K562 (cell line): ENCODE data around the gene MAP3K19. TPM values are rescaled to one million over a fixed set of nuclear protein-coding genes. Genes with fewer than 3 reads are reported as not detected.

Experiments
- ATAC-seq: fragments of 200-7000 bp; cut with Tn5 transposase; 3 replicates; pipeline ENCODE4 v1.9.1; 2020; ENCODE audit warnings: moderate library complexity
- BruUV-seq: library from RNA; stranded (reverse); fragments of 400-500 nt; replicated peaks from 2 replicates; lab custom pipeline; 2021; lab: Mats Ljungman, UMichigan
- CTCF ChIA-PET: fragments of 300-600 bp; formaldehyde crosslinking; extraction: SDS; loops from one replicate; lab custom pipeline; 2021; ENCODE audit warnings: low intra/inter-chr PET ratio; lab: Yijun Ruan, JAX
- POLR2A ChIA-PET: fragments of 300-600, 350-650 bp; sonication (Branson Sonifier 250); formaldehyde crosslinking; extraction: SDS; loops from one replicate; lab custom pipeline; 2021; ENCODE audit warnings: antibody characterized with exemption, inconsistent platforms; lab: Yijun Ruan, JAX
- DNase-seq, 4 experiments: peaks; one replicate each; pipeline versions ENCODE4 v3.0.0 to v3.0.0-alpha.2; 2011 to 2018; ENCODE audit warnings: low spot score in 3 of 4, mixed read lengths in 3 of 4; ENCODE audit errors: extremely low read depth in 1 of 4
- FAIRE-seq: peaks from 2 replicates; lab custom pipeline; 2011; peaks lifted over from hg19 to GRCh38; lab: Jason Lieb, UNC
- H2AFZ ChIP-seq: 2 replicates; pipeline ENCODE4 v1.6.0; 2011; ENCODE audit warnings: low read depth, low read length, control low read depth, inconsistent platforms
- H3K27ac ChIP-seq: fragments of 200-600 bp; 3 replicates; pipeline ENCODE4 v1.8.0; 2011; ENCODE audit warnings: low read depth, mild to moderate bottlenecking, control low read depth, inconsistent platforms, low read length, moderate library complexity, mixed read lengths; ENCODE audit errors: extremely low read depth
- H3K27me3 ChIP-seq, 2 experiments: fragments of 300-600 bp in 1 of 2; 2 replicates in 1 of 2; 3 replicates in 1 of 2; pipeline versions ENCODE4 v1.6.0 to v1.8.0; 2011; ENCODE audit warnings: inconsistent platforms in 2 of 2, low read length in 2 of 2, mild to moderate bottlenecking in 1 of 2, mixed read lengths in 1 of 2, moderate library complexity in 1 of 2; ENCODE audit not compliant: control insufficient read depth in 2 of 2, insufficient read depth in 2 of 2
- H3K36me3 ChIP-seq: fragments of 300-600 bp; 3 replicates; pipeline ENCODE4 v1.8.0; 2011; ENCODE audit warnings: mild to moderate bottlenecking, low read length, inconsistent platforms; ENCODE audit not compliant: control insufficient read depth, insufficient read depth
- H3K4me1 ChIP-seq, 2 experiments: fragments of 200-600 bp in 1 of 2; replicated peaks in 1 of 2; 2 replicates in 1 of 2; 3 replicates in 1 of 2; pipeline versions ENCODE4 v1.5.1 to v1.8.0; 2011; ENCODE audit warnings: inconsistent platforms in 2 of 2, low read length in 2 of 2, mild to moderate bottlenecking in 1 of 2, mixed read lengths in 1 of 2, moderate library complexity in 1 of 2; ENCODE audit not compliant: control insufficient read depth in 2 of 2, insufficient read depth in 2 of 2
- H3K4me2 ChIP-seq: 2 replicates; pipeline ENCODE4 v1.6.1; 2011; ENCODE audit warnings: low read length, control low read depth, inconsistent platforms, mixed read lengths; ENCODE audit not compliant: insufficient read depth
- H3K4me3 ChIP-seq: fragments of 200-600 bp; sonication (generic), shearing (Covaris generic); 2 replicates; pipeline ENCODE4 v1.5.1; 2016; ENCODE audit warnings: control low read depth, inconsistent platforms
- H3K79me2 ChIP-seq: fragments of 200-600 bp; 3 replicates; pipeline ENCODE4 v1.8.0; 2011; ENCODE audit warnings: low read length, inconsistent platforms; ENCODE audit not compliant: control insufficient read depth, insufficient read depth
- H3K9ac ChIP-seq, 2 experiments: 2 replicates each; pipeline versions ENCODE4 v1.6.0 to v1.6.1; 2011; ENCODE audit warnings: low read depth in 2 of 2, low read length in 2 of 2, control low read depth in 1 of 2, inconsistent platforms in 1 of 2, mild to moderate bottlenecking in 1 of 2, mixed read lengths in 1 of 2; ENCODE audit not compliant: insufficient read depth in 1 of 2
- H3K9me1 ChIP-seq: one replicate; pipeline ENCODE4 v1.6.0; 2011; ENCODE audit warnings: inconsistent platforms, mild to moderate bottlenecking, low read length, moderate library complexity; ENCODE audit not compliant: control insufficient read depth, insufficient read depth
- H3K9me3 ChIP-seq: replicated peaks from 2 replicates; pipeline ENCODE4 v1.5.1; 2011; ENCODE audit warnings: low read depth, low read length, inconsistent platforms; ENCODE audit not compliant: control insufficient read depth, insufficient read depth
- H4K20me1 ChIP-seq: replicated peaks from 2 replicates; pipeline ENCODE4 v1.6.1; 2011; ENCODE audit warnings: low read length, inconsistent platforms, mixed read lengths; ENCODE audit not compliant: control insufficient read depth, insufficient read depth
- FOXA3 ChIP-seq, 2 experiments: fragments of 450-650 bp in 1 of 2; sonication (generic) in 1 of 2; formaldehyde crosslinking; IDR thresholded peaks in 1 of 2; conservative IDR thresholded peaks in 1 of 2; 2 replicates each; pipeline versions ENCODE4 v1.4.0 to v1.8.0; 2020 to 2022; ENCODE audit warnings: mild to moderate bottlenecking in 2 of 2, missing genetic modification reagents in 1 of 2
- JUNB ChIP-seq: fragments of 450-650 bp; formaldehyde crosslinking; conservative IDR thresholded peaks from 2 replicates; pipeline ENCODE4 v1.4.0; 2020; ENCODE audit warnings: mild to moderate bottlenecking
- L3MBTL2 ChIP-seq: fragments of 450-650 bp; IDR thresholded peaks from 2 replicates; pipeline ENCODE4 v1.6.1; 2016; ENCODE audit warnings: mild to moderate bottlenecking, moderate library complexity
- LARP7 ChIP-seq: fragments of 450-650 bp; IDR thresholded peaks from 2 replicates; pipeline ENCODE4 v1.6.1; 2016
- NFIC ChIP-seq: fragments of 450-650 bp; IDR thresholded peaks from 2 replicates; pipeline ENCODE4 v1.6.1; 2017; ENCODE audit warnings: mild to moderate bottlenecking, inconsistent platforms
- NFIX ChIP-seq: fragments of 250-450 bp; sonication (Bioruptor Pico); IDR thresholded peaks from 2 replicates; pipeline ENCODE4 v1.4.0; 2020; ENCODE audit warnings: low read depth, mild to moderate bottlenecking, moderate library complexity
- ZBTB17 ChIP-seq: fragments of 450-650 bp; formaldehyde crosslinking; IDR thresholded peaks from 2 replicates; pipeline ENCODE4 v1.4.0; 2020; ENCODE audit warnings: mild to moderate bottlenecking
- ZC3H4 ChIP-seq: sonication (generic); formaldehyde crosslinking; IDR thresholded peaks from 2 replicates; pipeline ENCODE4 v1.9.0; 2021; ENCODE audit warnings: missing genetic modification reagents, borderline replicate concordance
- ZNF431 ChIP-seq: sonication (generic); formaldehyde crosslinking; IDR thresholded peaks from 2 replicates; pipeline ENCODE4 v1.8.0; 2022; ENCODE audit warnings: mild to moderate bottlenecking, missing genetic modification reagents
- WGBS: fragments of 100-300 bp; shearing (Covaris generic); methylation state at CpG from one replicate; pipeline ENCODE4 v1.1.6; 2016; ENCODE audit warnings: low coverage, mixed read lengths; ENCODE audit not compliant: insufficient coverage; ENCODE audit errors: missing lambda C conversion rate; 5-methylcytosine and 5-hydroxymethylcytosine counted together
- in situ Hi-C: fragments of 300-500 bp; cut with MboI; formaldehyde crosslinking; loops from 4 replicates; pipeline ENCODE4 v1.15.0; 2018; ENCODE audit warnings: inconsistent platforms, mixed read lengths
- intact Hi-C: fragments of 100-400 bp; cut with micrococcal nuclease; formaldehyde crosslinking; loops from 2 replicates; pipeline ENCODE4 v1.14.2; 2022
- polyA plus RNA-seq, 8 experiments: library from polyadenylated mRNA; depleted of rRNA in 4 of 8; stranded (reverse) in 5 of 8; unstranded in 3 of 8; fragments of >200 nt; fragmentation: Nextera tagmentation in 2 of 8; fragmentation: Illumina TruSeq in 1 of 8; extraction: Ambion mirVana in 2 of 8; extraction: Trizol in 1 of 8; gene quantifications; 2 replicates each; pipeline versions ENCODE4 v1.2.1 to v1.2.3, GENCODE V29; 2011 to 2014; ENCODE audit warnings: inconsistent platforms in 1 of 8, missing spikeins in 1 of 8
- total RNA-seq, 7 experiments: library from RNA; depleted of rRNA in 6 of 7; stranded (reverse); fragments of >200 nt in 6 of 7; fragmentation: Illumina TruSeq in 2 of 7; extraction: Trizol in 2 of 7; gene quantifications; 2 replicates each; pipeline versions ENCODE4 v1.2.1 to v1.2.3, GENCODE V29; 2011 to 2021; ENCODE audit warnings: low replicate concordance in 1 of 7
- TF ChIP-seq, protein P1 (sequence below): sonication (generic); formaldehyde crosslinking; IDR thresholded peaks from 2 replicates; pipeline ENCODE4 v1.8.0; 2022; ENCODE audit warnings: mild to moderate bottlenecking, missing genetic modification reagents
- TF ChIP-seq, protein P2 (sequence below): fragments of 250-450 bp; sonication (Bioruptor Pico); IDR thresholded peaks from 2 replicates; pipeline ENCODE4 v1.8.0; 2021; ENCODE audit warnings: moderate library complexity, mild to moderate bottlenecking, inconsistent platforms
- TF ChIP-seq, protein P3 (sequence below): sonication (generic); formaldehyde crosslinking; IDR thresholded peaks from 2 replicates; pipeline ENCODE4 v1.8.1; 2022; ENCODE audit warnings: missing genetic modification reagents

The MAP3K19 gene
- total and polyA plus RNA-seq, 9 of the 15 experiments (the other 6 are each of a cell fraction or from before 2014, with no cell fraction given): 0.29 TPM; not detected in 8

DNA sequence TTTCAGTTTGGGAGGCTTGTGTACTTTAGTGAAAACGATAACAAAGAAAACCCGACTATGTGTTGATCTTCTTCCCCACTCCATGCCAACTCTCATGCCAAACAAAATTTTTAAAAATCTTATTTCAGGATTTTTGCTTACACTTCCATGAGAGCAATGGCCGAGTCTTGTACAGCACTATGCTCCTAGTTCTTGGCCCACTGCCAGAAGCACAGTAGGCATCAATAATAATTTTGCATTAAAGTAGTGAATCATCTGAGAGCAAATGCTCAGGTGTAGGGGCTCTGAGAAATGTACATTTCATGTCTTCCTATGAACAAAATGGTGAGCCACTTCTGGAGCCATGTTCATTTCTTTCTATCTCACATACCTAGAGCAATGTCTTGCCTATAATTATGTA lies 62.2 kb downstream of the MAP3K19 start:
- FAIRE-seq (no peak), ATAC-seq (no peak), DNase-seq (no peak)
- no peaks in the 10 kb centered on the region for H3K79me2 ChIP-seq
- TF ChIP-seq, protein P1, sequence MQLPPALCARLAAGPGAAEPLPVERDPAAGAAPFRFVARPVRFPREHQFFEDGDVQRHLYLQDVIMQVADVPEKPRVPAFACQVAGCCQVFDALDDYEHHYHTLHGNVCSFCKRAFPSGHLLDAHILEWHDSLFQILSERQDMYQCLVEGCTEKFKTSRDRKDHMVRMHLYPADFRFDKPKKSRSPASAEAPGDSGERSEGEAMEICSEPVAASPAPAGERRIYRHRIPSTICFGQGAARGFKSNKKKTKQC (CRISPR knock-in tag): no peak
- TF ChIP-seq ZC3H4: no peak
- TF ChIP-seq NFIC: peak; percentile 88
- TF ChIP-seq, protein P2, sequence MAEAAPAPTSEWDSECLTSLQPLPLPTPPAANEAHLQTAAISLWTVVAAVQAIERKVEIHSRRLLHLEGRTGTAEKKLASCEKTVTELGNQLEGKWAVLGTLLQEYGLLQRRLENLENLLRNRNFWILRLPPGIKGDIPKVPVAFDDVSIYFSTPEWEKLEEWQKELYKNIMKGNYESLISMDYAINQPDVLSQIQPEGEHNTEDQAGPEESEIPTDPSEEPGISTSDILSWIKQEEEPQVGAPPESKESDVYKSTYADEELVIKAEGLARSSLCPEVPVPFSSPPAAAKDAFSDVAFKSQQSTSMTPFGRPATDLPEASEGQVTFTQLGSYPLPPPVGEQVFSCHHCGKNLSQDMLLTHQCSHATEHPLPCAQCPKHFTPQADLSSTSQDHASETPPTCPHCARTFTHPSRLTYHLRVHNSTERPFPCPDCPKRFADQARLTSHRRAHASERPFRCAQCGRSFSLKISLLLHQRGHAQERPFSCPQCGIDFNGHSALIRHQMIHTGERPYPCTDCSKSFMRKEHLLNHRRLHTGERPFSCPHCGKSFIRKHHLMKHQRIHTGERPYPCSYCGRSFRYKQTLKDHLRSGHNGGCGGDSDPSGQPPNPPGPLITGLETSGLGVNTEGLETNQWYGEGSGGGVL (CRISPR knock-in tag): no peak
- TF ChIP-seq FOXA3 (CRISPR knock-in tag; conservative IDR thresholded peaks at IDR 0.05 in 1 of 2, IDR thresholded peaks at IDR 0.05 in 1 of 2): no peak
- TF ChIP-seq ZNF431 (CRISPR knock-in tag): no peak
- TF ChIP-seq L3MBTL2: no peak
- no peak for TF ChIP-seq LARP7
- no peak for TF ChIP-seq ZBTB17
- TF ChIP-seq, protein P3, sequence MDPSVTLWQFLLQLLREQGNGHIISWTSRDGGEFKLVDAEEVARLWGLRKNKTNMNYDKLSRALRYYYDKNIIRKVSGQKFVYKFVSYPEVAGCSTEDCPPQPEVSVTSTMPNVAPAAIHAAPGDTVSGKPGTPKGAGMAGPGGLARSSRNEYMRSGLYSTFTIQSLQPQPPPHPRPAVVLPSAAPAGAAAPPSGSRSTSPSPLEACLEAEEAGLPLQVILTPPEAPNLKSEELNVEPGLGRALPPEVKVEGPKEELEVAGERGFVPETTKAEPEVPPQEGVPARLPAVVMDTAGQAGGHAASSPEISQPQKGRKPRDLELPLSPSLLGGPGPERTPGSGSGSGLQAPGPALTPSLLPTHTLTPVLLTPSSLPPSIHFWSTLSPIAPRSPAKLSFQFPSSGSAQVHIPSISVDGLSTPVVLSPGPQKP: no peak
- TF ChIP-seq NFIX (CRISPR knock-in tag): peak; percentile 78
- TF ChIP-seq JUNB (CRISPR knock-in tag): no peak
- H3K4me1 ChIP-seq: no peaks in the 10 kb centered on the region
- no peak overlapping the region for H2AFZ ChIP-seq
- intact Hi-C loops (no loop called here), in situ Hi-C loops (loop anchor here (25.0 kb wide), 1 partner anchor 1402 kb away; no protein-coding TSS in a partner anchor)
- no TSS peak for BruUV-seq
- H3K36me3 ChIP-seq: no peaks in the 10 kb centered on the region
- CTCF ChIA-PET: no interaction called here
- H3K4me3 ChIP-seq: no peak overlapping the region
- H3K4me2 ChIP-seq: no peak overlapping the region
- WGBS: 6% methylated on average over 3 of the region's 3 CpGs
- POLR2A ChIA-PET: interaction anchor here (0.7 to 1.5 kb wide), 2 partner anchors 9 to 941 kb away, joined by 3 to 5 read pairs; no protein-coding TSS in a partner anchor
- H3K9me1 ChIP-seq: no peaks in the 10 kb centered on the region
- no peaks in the 10 kb centered on the region; the same call in 1 of the 2 replicates for H3K9me3 ChIP-seq
- H3K27me3 ChIP-seq: peaks cover 7 to 9% of the 10 kb centered on the region in 2 experiments; a peak in 3 of 5 replicates
- H3K9ac ChIP-seq: no peak overlapping the region
- H3K27ac ChIP-seq: no peak overlapping the region
- no peaks in the 10 kb centered on the region for H4K20me1 ChIP-seq
